HG02610 (cell line): Measurements from ENCODE around the gene METTL15.
"Not testable (repeated sequence)": the region's sequence is repeated elsewhere in the genome, so short reads cannot be mapped to it uniquely, and the experiment has no call there.

ENCODE experiments used
- ATAC-seq: cut with Tn5 transposase; IDR thresholded peaks from one replicate; pipeline ENCODE4 v1.9.1; 2021; ENCODE audit warnings: mild to moderate bottlenecking, moderate library complexity; ENCODE audit not compliant: unreplicated experiment

Gene METTL15

GRCh38 chr11:28107750-28108618 is at the start of gene METTL15, which contains the start of gene KIF18A:
METTL15 (plus strand) TSS chr11:28108388; CDS start chr11:28113335, 4,947 bp downstream.
KIF18A (minus strand) TSS chr11:28108156; CDS start chr11:28097947, 10,209 bp downstream.
- peak; percentile 95 for ATAC-seq

- no peak for ATAC-seq
Observed at GRCh38 chr11:28071305-28071704, 36.9 kb upstream of the METTL15 start.

GRCh38 chr11:28072321-28072720 is 35.9 kb upstream of the METTL15 start:
- no peak for ATAC-seq

GRCh38 chr11:28077521-28077920 is 30.7 kb upstream of the METTL15 start:
- no peak for ATAC-seq

- ATAC-seq, result no peak
Observed at GRCh38 chr11:28083118-28083517, 25.1 kb upstream of the METTL15 start.

GRCh38 chr11:28086569-28086968 is 21.6 kb upstream of the METTL15 start:
- no peak for ATAC-seq

- ATAC-seq, result not testable (repeated sequence)
Observed at GRCh38 chr11:28087192-28087591, 21.0 kb upstream of the METTL15 start.

- not testable (repeated sequence) for ATAC-seq
Observed at GRCh38 chr11:28087693-28088092, 20.5 kb upstream of the METTL15 start.

GRCh38 chr11:28089378-28089777 is 18.8 kb upstream of the METTL15 start:
- ATAC-seq, result no peak

GRCh38 chr11:28090052-28090749 is 18.0 kb upstream of the METTL15 start:
- ATAC-seq, result no peak

GRCh38 chr11:28092786-28093185 is 15.4 kb upstream of the METTL15 start:
- ATAC-seq, result no peak

GRCh38 chr11:28098257-28098656 is 9.9 kb upstream of the METTL15 start:
- ATAC-seq, result no peak

GRCh38 chr11:28099715-28100114 is 8.5 kb upstream of the METTL15 start:
- no peak for ATAC-seq

GRCh38 chr11:28100665-28101064 is 7.5 kb upstream of the METTL15 start:
- ATAC-seq, result no peak

- not testable (repeated sequence) for ATAC-seq
Observed at GRCh38 chr11:28102300-28102699, 5.9 kb upstream of the METTL15 start.

GRCh38 chr11:28104425-28104824 is 3.8 kb upstream of the METTL15 start:
- ATAC-seq, result no peak

- ATAC-seq, result no peak
Observed at GRCh38 chr11:28104984-28105383, 3.2 kb upstream of the METTL15 start.

GRCh38 chr11:28105869-28106268 is 2.3 kb upstream of the METTL15 start:
- ATAC-seq, result no peak

- no peak for ATAC-seq
Observed at GRCh38 chr11:28106353-28107043, 1.7 kb upstream of the METTL15 start.

- ATAC-seq, result peak; percentile 0
Observed at GRCh38 chr11:28107191-28107749, 918 bp upstream of the METTL15 start.

- no peak for ATAC-seq
Observed at GRCh38 chr11:28108958-28109357, 770 bp downstream of the METTL15 start.
